D721Med (cell line): ENCODE data around the gene DOCK1.

ENCODE experiments used
- DNase-seq: peaks from one replicate; pipeline ENCODE4 v3.0.0; 2011; ENCODE audit warnings: low spot score; ENCODE audit not compliant: insufficient read length
- FAIRE-seq: peaks from 2 replicates; lab custom pipeline; 2011; peaks lifted over from hg19 to GRCh38; lab: Jason Lieb, UNC
- TF ChIP-seq, protein P1 (sequence below): IDR thresholded peaks from 2 replicates; pipeline ENCODE4 v1.5.1; 2012; ENCODE audit warnings: mild to moderate bottlenecking, control low read depth; ENCODE audit not compliant: insufficient read depth; ENCODE audit errors: missing control alignments

The DOCK1 gene

DNA sequence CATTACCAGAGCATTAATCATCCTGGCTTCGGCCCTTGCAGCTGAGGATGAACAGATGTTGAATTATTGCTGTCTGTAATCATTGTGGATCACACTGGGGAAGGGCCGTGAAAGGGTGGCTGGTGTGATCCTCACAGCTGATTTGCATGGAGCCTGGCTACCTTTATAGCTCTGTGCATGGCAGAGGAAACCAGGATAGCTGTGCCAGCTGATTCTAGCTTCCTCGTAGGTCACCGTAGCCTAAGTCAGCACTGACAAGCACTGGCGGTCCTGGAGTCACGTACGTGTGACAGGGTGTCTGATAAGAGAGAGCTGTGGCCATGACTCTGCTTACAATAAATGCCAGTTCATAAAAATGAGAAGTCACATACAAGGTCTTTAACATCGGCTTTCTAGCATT lies 214.7 kb downstream of the DOCK1 start:
- TF ChIP-seq, protein P1, sequence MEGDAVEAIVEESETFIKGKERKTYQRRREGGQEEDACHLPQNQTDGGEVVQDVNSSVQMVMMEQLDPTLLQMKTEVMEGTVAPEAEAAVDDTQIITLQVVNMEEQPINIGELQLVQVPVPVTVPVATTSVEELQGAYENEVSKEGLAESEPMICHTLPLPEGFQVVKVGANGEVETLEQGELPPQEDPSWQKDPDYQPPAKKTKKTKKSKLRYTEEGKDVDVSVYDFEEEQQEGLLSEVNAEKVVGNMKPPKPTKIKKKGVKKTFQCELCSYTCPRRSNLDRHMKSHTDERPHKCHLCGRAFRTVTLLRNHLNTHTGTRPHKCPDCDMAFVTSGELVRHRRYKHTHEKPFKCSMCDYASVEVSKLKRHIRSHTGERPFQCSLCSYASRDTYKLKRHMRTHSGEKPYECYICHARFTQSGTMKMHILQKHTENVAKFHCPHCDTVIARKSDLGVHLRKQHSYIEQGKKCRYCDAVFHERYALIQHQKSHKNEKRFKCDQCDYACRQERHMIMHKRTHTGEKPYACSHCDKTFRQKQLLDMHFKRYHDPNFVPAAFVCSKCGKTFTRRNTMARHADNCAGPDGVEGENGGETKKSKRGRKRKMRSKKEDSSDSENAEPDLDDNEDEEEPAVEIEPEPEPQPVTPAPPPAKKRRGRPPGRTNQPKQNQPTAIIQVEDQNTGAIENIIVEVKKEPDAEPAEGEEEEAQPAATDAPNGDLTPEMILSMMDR = no peak
- FAIRE-seq = no peak

DNA sequence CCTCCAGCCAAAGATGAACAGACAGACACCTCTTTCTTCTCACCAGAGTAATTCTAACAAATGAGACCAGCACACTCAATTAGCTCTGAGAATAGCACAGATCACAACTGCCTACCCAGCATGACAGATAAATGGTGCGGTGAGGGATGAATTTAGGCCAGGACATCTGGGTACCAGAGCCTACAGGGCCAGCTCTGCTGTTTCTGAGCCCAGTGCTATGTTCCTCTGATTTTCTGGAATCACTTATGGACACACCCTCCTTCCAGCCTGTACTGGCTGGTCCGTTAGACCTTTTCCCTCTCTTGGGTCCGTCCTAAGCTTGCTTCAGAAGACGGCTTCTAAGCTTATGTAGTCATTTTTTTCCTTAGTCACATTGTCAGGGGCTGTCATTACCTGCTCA lies 217.6 kb downstream of the DOCK1 start:
- no peak for FAIRE-seq
- DNase-seq = no peak
- TF ChIP-seq, protein P1 = no peak

More for the DNA sequence above, 214.7 kb downstream of the DOCK1 start:
- DNase-seq = no peak

DNA sequence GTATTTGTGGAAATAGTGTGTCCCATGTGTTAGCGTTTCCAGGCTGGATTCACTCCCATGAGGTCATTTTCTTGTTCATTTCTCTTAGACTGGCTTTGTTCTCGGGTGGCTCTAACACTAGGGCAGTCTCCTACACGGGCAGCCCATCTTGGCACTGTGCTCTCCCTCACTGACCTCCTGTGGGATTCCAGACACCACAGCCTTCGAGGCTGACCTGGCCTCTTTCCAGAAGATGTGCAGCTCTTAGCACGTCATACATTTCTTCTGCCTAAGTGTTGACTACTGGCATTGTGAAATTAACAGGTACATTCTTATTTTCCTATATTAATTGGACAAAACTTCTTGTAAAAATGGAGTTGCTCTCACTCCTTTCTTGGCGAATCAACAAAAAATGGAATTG lies 218.4 kb downstream of the DOCK1 start:
- FAIRE-seq = no peak
- DNase-seq = no peak
- TF ChIP-seq, protein P1 = no peak

DNA sequence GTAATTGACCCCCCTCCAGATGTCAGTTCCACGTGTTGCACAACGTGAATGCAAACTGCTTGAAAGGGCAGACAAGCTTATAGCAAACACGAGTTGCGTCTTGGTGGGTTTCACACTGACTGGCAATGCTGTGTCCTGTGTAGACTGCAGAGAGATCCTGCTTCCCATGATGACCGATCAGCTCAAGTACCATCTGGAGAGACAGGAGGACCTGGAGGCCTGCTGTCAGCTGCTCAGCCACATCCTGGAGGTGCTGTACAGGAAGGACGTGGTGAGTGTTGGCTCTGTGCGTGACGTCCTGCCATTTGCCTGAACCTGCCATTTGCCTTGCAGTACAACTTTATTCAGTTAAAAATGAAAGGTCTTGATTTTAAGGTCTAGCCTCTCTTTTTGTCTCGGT lies 220.1 kb downstream of the DOCK1 start:
- no peak for FAIRE-seq
- DNase-seq = no peak
- TF ChIP-seq, protein P1 = no peak

DNA sequence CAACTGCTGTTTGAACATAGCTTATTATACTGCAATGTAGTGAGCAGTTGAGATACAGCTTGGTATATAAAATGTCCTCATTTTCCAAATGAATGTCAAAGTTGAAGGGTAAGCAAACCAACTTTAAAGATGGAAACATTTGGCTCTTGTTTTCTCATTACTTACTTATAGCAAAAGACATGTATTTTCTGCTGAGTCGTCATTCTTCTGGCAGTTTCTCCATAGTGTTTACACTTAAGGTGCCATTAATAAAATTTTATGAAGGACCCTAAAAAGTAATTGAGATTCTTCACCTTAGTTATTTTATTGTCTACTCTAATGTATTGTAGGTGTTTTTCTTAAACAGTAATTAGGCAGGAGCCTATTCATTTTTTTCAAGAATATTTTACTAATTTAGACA lies 222.6 kb downstream of the DOCK1 start:
- FAIRE-seq = no peak
- TF ChIP-seq, protein P1 = no peak

DNA sequence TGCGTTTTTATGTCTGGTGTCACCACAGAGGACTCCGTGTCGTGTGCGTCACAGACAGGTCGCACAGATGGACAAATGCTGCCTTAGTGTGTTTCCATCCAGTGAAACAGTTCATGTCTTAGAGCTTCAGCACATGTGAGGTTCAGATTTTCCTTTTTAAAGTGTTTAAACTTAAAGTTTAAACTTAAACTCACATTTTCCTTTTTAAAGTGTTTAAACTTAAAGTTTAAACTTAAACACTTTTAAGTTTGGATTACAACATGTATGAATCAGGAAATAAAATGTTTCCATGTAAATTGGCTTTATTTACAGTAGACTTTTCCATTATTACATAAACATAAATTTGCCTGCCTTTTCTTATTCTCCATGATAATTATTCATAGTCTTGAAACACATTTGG lies 223.9 kb downstream of the DOCK1 start:
- FAIRE-seq = no peak
- TF ChIP-seq, protein P1 = no peak
- no peak for DNase-seq

More for the DNA sequence above, 222.6 kb downstream of the DOCK1 start:
- DNase-seq = no peak

DNA sequence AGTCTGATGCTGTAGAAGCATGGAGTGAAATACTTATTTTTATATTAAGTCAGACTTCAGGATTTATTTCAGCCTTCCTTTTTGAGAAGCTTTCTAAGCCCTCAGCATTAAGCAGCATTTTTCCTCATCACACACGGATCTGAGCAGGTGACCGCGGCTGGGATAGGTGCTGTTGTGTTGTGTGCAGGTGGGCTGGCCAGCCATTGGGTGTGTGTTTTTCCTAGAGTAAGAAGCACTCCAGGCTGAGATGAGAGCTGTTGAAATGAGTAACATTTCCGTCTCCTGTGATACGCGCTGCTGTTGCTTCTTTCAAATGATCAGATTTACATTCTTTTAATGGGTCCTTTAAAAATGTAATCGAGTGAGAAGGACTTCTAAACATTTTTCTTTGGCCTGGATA lies 227.2 kb downstream of the DOCK1 start:
- FAIRE-seq = no peak
- TF ChIP-seq, protein P1 = no peak
- DNase-seq = no peak
